H1 (cell line): ENCODE measurements around the gene NAA25. TPM values are rescaled to one million over a fixed set of nuclear protein-coding genes. Genes with fewer than 3 reads are reported as not detected.

Source experiments
- CTCF ChIA-PET: fragments of 300-600 bp; sonication (Branson Sonifier 250); formaldehyde crosslinking; loops from one replicate; lab custom pipeline; 2021; ENCODE audit not compliant: partially characterized antibody; lab: Charles Lee
- POLR2A ChIA-PET: fragments of 300-600 bp; sonication (Branson Sonifier 250); formaldehyde crosslinking; loops from one replicate; lab custom pipeline; 2021; ENCODE audit warnings: inconsistent platforms; ENCODE audit not compliant: partially characterized antibody; lab: Charles Lee
- DNase-seq, 2 experiments: peaks; one replicate each; pipeline versions ENCODE4 v3.0.0 to v3.0.0-alpha.2; 2010 to 2022; ENCODE audit warnings: low spot score in 2 of 2, low read depth in 1 of 2, mixed read lengths in 1 of 2
- FAIRE-seq: peaks from 2 replicates; lab custom pipeline; 2011; peaks lifted over from hg19 to GRCh38; lab: Jason Lieb, UNC
- H2AFZ ChIP-seq: 2 replicates; pipeline ENCODE4 v1.8.1; 2012; ENCODE audit warnings: low read length, inconsistent platforms
- H2AK5ac ChIP-seq: 2 replicates; pipeline ENCODE4 v1.6.1; 2013; ENCODE audit warnings: low read depth, low read length
- H2BK120ac ChIP-seq: replicated peaks from 2 replicates; pipeline ENCODE3; 2013; ENCODE audit warnings: low read depth, low read length, inconsistent platforms
- H2BK12ac ChIP-seq: 2 replicates; pipeline ENCODE4 v1.6.1; 2013; ENCODE audit warnings: low read depth, low read length
- H2BK15ac ChIP-seq: 2 replicates; pipeline ENCODE4 v1.6.1; 2013; ENCODE audit warnings: low read length
- H2BK20ac ChIP-seq: 2 replicates; pipeline ENCODE4 v1.6.1; 2013; ENCODE audit warnings: low read length
- H2BK5ac ChIP-seq: 2 replicates; pipeline ENCODE4 v1.6.1; 2013; ENCODE audit warnings: low read depth, low read length
- H3K14ac ChIP-seq: 2 replicates; pipeline ENCODE4 v1.6.1; 2013; ENCODE audit warnings: inconsistent platforms; ENCODE audit not compliant: insufficient read length
- H3K18ac ChIP-seq: 2 replicates; pipeline ENCODE4 v1.6.1; 2013; ENCODE audit warnings: low read length; ENCODE audit errors: extremely low read depth
- H3K23ac ChIP-seq: 2 replicates; pipeline ENCODE4 v1.6.1; 2013; ENCODE audit warnings: inconsistent platforms; ENCODE audit not compliant: insufficient read length
- H3K23me2 ChIP-seq: 2 replicates; pipeline ENCODE4 v1.6.1; 2013; ENCODE audit warnings: low read depth, low read length
- H3K27ac ChIP-seq: 2 replicates; pipeline ENCODE4 v1.6.1; 2011; ENCODE audit warnings: low read depth, low read length, inconsistent platforms
- H3K27me3 ChIP-seq, 4 experiments: replicated peaks in 1 of 4; 1 replicate in 1 of 4; 2 replicates in 3 of 4; pipeline versions ENCODE4 v1.6.1 to v1.8.1; 2011 to 2013; ENCODE audit warnings: low read length in 3 of 4, mild to moderate bottlenecking in 3 of 4, inconsistent platforms in 2 of 4, mixed read lengths in 2 of 4, moderate library complexity in 1 of 4; ENCODE audit not compliant: control insufficient read depth in 3 of 4, insufficient read depth in 3 of 4; ENCODE audit errors: extremely low read depth in 1 of 4
- H3K36me3 ChIP-seq, 4 experiments: 2 replicates each; pipeline versions ENCODE4 v1.6.1 to v1.8.1; 2011 to 2013; ENCODE audit warnings: mild to moderate bottlenecking in 4 of 4, low read length in 3 of 4, moderate library complexity in 2 of 4, control low read depth in 1 of 4, inconsistent platforms in 1 of 4; ENCODE audit not compliant: insufficient read depth in 4 of 4, control insufficient read depth in 2 of 4
- H3K4ac ChIP-seq: replicated peaks from 2 replicates; pipeline ENCODE3; 2013; ENCODE audit warnings: low read length, low read depth, mixed read lengths, inconsistent platforms; ENCODE audit not compliant: insufficient read length
- H3K4me1 ChIP-seq, 4 experiments: replicated peaks in 1 of 4; 1 replicate in 1 of 4; 2 replicates in 3 of 4; pipeline versions ENCODE4 v1.6.1 to v1.8.1; 2011 to 2013; ENCODE audit warnings: low read length in 3 of 4, inconsistent platforms in 2 of 4, mixed read lengths in 1 of 4; ENCODE audit not compliant: insufficient read depth in 4 of 4, control insufficient read depth in 3 of 4
- H3K4me2 ChIP-seq, 2 experiments: 2 replicates each; pipeline versions ENCODE4 v1.6.1 to v1.8.1; 2011 to 2013; ENCODE audit warnings: low read depth in 2 of 2, low read length in 2 of 2, control low read depth in 1 of 2, inconsistent platforms in 1 of 2, mild to moderate bottlenecking in 1 of 2; ENCODE audit not compliant: insufficient read depth in 1 of 2
- H3K4me3 ChIP-seq, 4 experiments: fragments of 200-600, 300-600 bp in 1 of 4; sonication (generic), shearing (Covaris generic), sonication (Bioruptor Twin) in 1 of 4; 2 replicates each; pipeline versions ENCODE4 v1.5.1 to v1.8.1; 2011 to 2016; ENCODE audit warnings: low read length in 4 of 4, low read depth in 3 of 4, control low read depth in 2 of 4, inconsistent platforms in 2 of 4, mild to moderate bottlenecking in 2 of 4, mixed read lengths in 1 of 4, moderate library complexity in 1 of 4; ENCODE audit not compliant: insufficient read depth in 2 of 4; ENCODE audit errors: extremely low read depth in 1 of 4
- H3K56ac ChIP-seq: replicated peaks from 2 replicates; pipeline ENCODE3; 2013; ENCODE audit warnings: low read depth, mild to moderate bottlenecking, mixed read lengths, low read length, inconsistent platforms; ENCODE audit not compliant: insufficient read length
- H3K79me1 ChIP-seq: 2 replicates; pipeline ENCODE4 v1.6.1; 2013; ENCODE audit warnings: low read depth, low read length, control low read depth
- H3K79me2 ChIP-seq, 2 experiments: 2 replicates each; pipeline versions ENCODE4 v1.6.1 to v1.8.1; 2012 to 2013; ENCODE audit warnings: low read length in 2 of 2, mild to moderate bottlenecking in 2 of 2, inconsistent platforms in 1 of 2; ENCODE audit not compliant: insufficient read depth in 2 of 2, control insufficient read depth in 1 of 2
- H3K9ac ChIP-seq, 4 experiments: replicated peaks in 1 of 4; 1 replicate in 1 of 4; 2 replicates in 3 of 4; pipeline versions ENCODE4 v1.6.1 to v1.8.1; 2011 to 2013; ENCODE audit warnings: low read depth in 3 of 4, low read length in 3 of 4, control low read depth in 2 of 4, mild to moderate bottlenecking in 2 of 4, moderate library complexity in 2 of 4, inconsistent platforms in 1 of 4; ENCODE audit errors: extremely low read depth in 1 of 4
- H3K9me3 ChIP-seq, 2 experiments: 2 replicates each; pipeline versions ENCODE4 v1.6.1 to v1.8.1; 2012 to 2013; ENCODE audit warnings: mild to moderate bottlenecking in 2 of 2, moderate library complexity in 2 of 2, control low read depth in 1 of 2, inconsistent platforms in 1 of 2, low read depth in 1 of 2, low read length in 1 of 2, mixed read lengths in 1 of 2; ENCODE audit not compliant: insufficient read depth in 2 of 2
- H4K20me1 ChIP-seq, 2 experiments: replicated peaks in 1 of 2; 2 replicates each; pipeline versions ENCODE3 to v1.8.1; 2011 to 2013; ENCODE audit warnings: inconsistent platforms in 2 of 2, low read length in 2 of 2, mild to moderate bottlenecking in 1 of 2; ENCODE audit not compliant: insufficient read depth in 2 of 2, control insufficient read depth in 1 of 2
- H4K5ac ChIP-seq: 2 replicates; pipeline ENCODE4 v1.6.1; 2013; ENCODE audit warnings: low read length, low read depth, mixed read lengths, inconsistent platforms; ENCODE audit not compliant: insufficient read length
- H4K8ac ChIP-seq: 2 replicates; pipeline ENCODE4 v1.8.0; 2013; ENCODE audit warnings: mild to moderate bottlenecking, moderate library complexity, low read length, inconsistent platforms; ENCODE audit not compliant: insufficient read depth; ENCODE audit errors: extremely low read depth
- H4K91ac ChIP-seq: replicated peaks from 2 replicates; pipeline ENCODE3; 2013; ENCODE audit warnings: low read length, mixed read lengths, inconsistent platforms; ENCODE audit not compliant: insufficient read length
- BRCA1 ChIP-seq: IDR thresholded peaks from 2 replicates; pipeline ENCODE4 v1.6.1; 2012; ENCODE audit warnings: low read depth, low read length, improper control_type of control experiment
- CBX8 ChIP-seq: fragments of 300-800, 300-1000 bp; sonication (generic); IDR thresholded peaks from 2 replicates; pipeline ENCODE4 v1.7.1; 2016; ENCODE audit warnings: low read depth, low read length, borderline replicate concordance
- EZH2 ChIP-seq: fragments of 200-600 bp; sonication (generic); IDR thresholded peaks from 2 replicates; pipeline ENCODE4 v1.7.1; 2012; ENCODE audit warnings: low read depth, mild to moderate bottlenecking, moderate library complexity, low read length, inconsistent platforms; ENCODE audit not compliant: severe bottlenecking
- HDAC2 ChIP-seq, 2 experiments: fragments of 300-600 bp in 1 of 2; sonication (generic) in 1 of 2; IDR thresholded peaks; 2 replicates each; pipeline ENCODE4 v1.6.1; 2011 to 2012; ENCODE audit warnings: low read depth in 2 of 2, low read length in 2 of 2, mild to moderate bottlenecking in 2 of 2, moderate library complexity in 2 of 2, borderline replicate concordance in 1 of 2, inconsistent platforms in 1 of 2
- KDM5A ChIP-seq: fragments of 200-600 bp; IDR thresholded peaks from 2 replicates; pipeline ENCODE4 v1.7.1; 2012; ENCODE audit warnings: mild to moderate bottlenecking, low read length, inconsistent platforms, mixed read lengths
- RBBP5 ChIP-seq: IDR thresholded peaks from 2 replicates; pipeline ENCODE4 v1.7.1; 2012; ENCODE audit warnings: low read depth, mild to moderate bottlenecking, inconsistent platforms, low read length, moderate library complexity, borderline replicate concordance
- RXRA ChIP-seq: IDR thresholded peaks from 2 replicates; pipeline ENCODE4 v1.6.1; 2011; ENCODE audit warnings: low read depth, mild to moderate bottlenecking, low read length, moderate library complexity; ENCODE audit not compliant: insufficient read depth
- SP1 ChIP-seq: IDR thresholded peaks from 2 replicates; pipeline ENCODE4 v1.6.1; 2011; ENCODE audit warnings: low read depth, low read length
- WGBS, 2 experiments: shearing (Covaris generic) in 1 of 2; methylation state at CpG; one replicate each; pipeline versions ENCODE4 v1.1.6 to v1.1.7; 2013 to 2015; ENCODE audit warnings: low lambda C conversion rate in 2 of 2, mixed read lengths in 2 of 2, inconsistent platforms in 1 of 2, low coverage in 1 of 2, missing lambda C conversion rate in 1 of 2; ENCODE audit not compliant: insufficient replicate concordance in 2 of 2, insufficient coverage in 1 of 2, insufficient read length in 1 of 2; ENCODE audit errors: extremely low coverage in 1 of 2, missing lambda C conversion rate in 1 of 2; 5-methylcytosine and 5-hydroxymethylcytosine counted together
- polyA plus RNA-seq, 7 experiments: library from polyadenylated mRNA; depleted of rRNA in 3 of 7; stranded (reverse) in 5 of 7; unstranded in 2 of 7; fragments of >200 nt in 5 of 7; fragments of 200-250 nt in 2 of 7; gene quantifications; 1 replicate in 5 of 7; 2 replicates in 1 of 7; 4 replicates in 1 of 7; pipeline versions ENCODE4 v1.2.1 to v1.2.3, GENCODE V29; 2011 to 2013; ENCODE audit warnings: missing spikeins in 2 of 7, mixed read lengths in 2 of 7
- total RNA-seq: library from RNA; stranded (reverse); fragmentation: NEBNext Ultra II Directional; extraction: Animal tissue kit (Norgen Biotek cat#: 25700); gene quantifications from 2 replicates; pipeline ENCODE4 v1.2.1, GENCODE V29; 2021
- TF ChIP-seq, protein P1 (sequence below): IDR thresholded peaks from 2 replicates; pipeline ENCODE4 v1.6.1; 2012; ENCODE audit warnings: inconsistent platforms

The NAA25 gene
- total and polyA plus RNA-seq, 2 of the 8 experiments (the other 6 are each of a cell fraction or from before 2014, with no cell fraction given) = 10.8 to 60.3 TPM

GRCh38 chr12:112131686-112132085 is 23.1 kb upstream of the NAA25 start:
- no peak overlapping the region for H3K23ac ChIP-seq
- no peak overlapping the region for H3K56ac ChIP-seq
- ChIA-PET POLR2A (interaction anchor here (1.6 kb wide), 1 partner anchor 24 kb away, joined by 3 read pairs; no protein-coding TSS in a partner anchor), CTCF (interaction anchor here (0.6 to 0.9 kb wide), 2 partner anchors 11 to 17 kb away, joined by 4 read pairs; no protein-coding TSS in a partner anchor)
- peaks cover 0 to 2% of the 10 kb centered on the region in 2 experiments; a peak in 1 of 4 replicates for H3K79me2 ChIP-seq
- no peak overlapping the region for H3K14ac ChIP-seq
- H3K18ac ChIP-seq = no peak overlapping the region
- no peak overlapping the region for H4K8ac ChIP-seq
- DNase-seq (no peak), FAIRE-seq (no peak)
- no peak overlapping the region for H3K9ac ChIP-seq
- H3K79me1 ChIP-seq = no peaks in the 10 kb centered on the region
- H3K4ac ChIP-seq = no peak overlapping the region
- peaks cover 0 to 2% of the 10 kb centered on the region in 2 experiments for H4K20me1 ChIP-seq
- no peak overlapping the region for H2BK20ac ChIP-seq
- no peaks in the 10 kb centered on the region for H3K9me3 ChIP-seq
- H2BK12ac ChIP-seq = no peak overlapping the region
- no peaks in the 10 kb centered on the region for H3K23me2 ChIP-seq
- H3K4me2 ChIP-seq = no peak overlapping the region
- H2AK5ac ChIP-seq = no peak overlapping the region
- H3K4me1 ChIP-seq = no peaks in the 10 kb centered on the region
- H4K91ac ChIP-seq = no peak overlapping the region
- H2BK15ac ChIP-seq = no peak overlapping the region
- H2AFZ ChIP-seq = no peak overlapping the region
- H4K5ac ChIP-seq = no peak overlapping the region
- no peaks in the 10 kb centered on the region for H3K27me3 ChIP-seq
- H3K4me3 ChIP-seq = no peak overlapping the region
- no peak overlapping the region for H2BK120ac ChIP-seq
- WGBS, 2 experiments = 93% methylated on average over 1 of the region's 1 CpG; no CpG with 5 or more reads in 1 of the 2 experiments
- H3K36me3 ChIP-seq = peaks cover 0 to 21% (median 9%) of the 10 kb centered on the region in 4 experiments; a peak in 5 of 8 replicates
- no peak overlapping the region for H3K27ac ChIP-seq
- no peak overlapping the region for H2BK5ac ChIP-seq
- TF ChIP-seq SP1 = no peak
- TF ChIP-seq EZH2 = no peak
- no peak for TF ChIP-seq RXRA
- no peak for TF ChIP-seq CBX8
- no peak for TF ChIP-seq RBBP5
- TF ChIP-seq BRCA1 = no peak
- no peak for TF ChIP-seq KDM5A
- no peak for TF ChIP-seq HDAC2 (IDR thresholded peaks at IDR 0.05; ENCODE audit: borderline replicate concordance in 1 of 2, low read depth in 2 of 2, low read length in 2 of 2)
- TF ChIP-seq, protein P1, sequence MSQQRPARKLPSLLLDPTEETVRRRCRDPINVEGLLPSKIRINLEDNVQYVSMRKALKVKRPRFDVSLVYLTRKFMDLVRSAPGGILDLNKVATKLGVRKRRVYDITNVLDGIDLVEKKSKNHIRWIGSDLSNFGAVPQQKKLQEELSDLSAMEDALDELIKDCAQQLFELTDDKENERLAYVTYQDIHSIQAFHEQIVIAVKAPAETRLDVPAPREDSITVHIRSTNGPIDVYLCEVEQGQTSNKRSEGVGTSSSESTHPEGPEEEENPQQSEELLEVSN = no peak
